SK-N-SH (cell line): ENCODE data around the gene RAB5B.

ENCODE experiments used
- CTCF ChIP-seq: fragments of 200-600 bp; sonication (generic); IDR thresholded peaks from 2 replicates; pipeline ENCODE4 v1.6.1; 2017; ENCODE audit warnings: antibody characterized with exemption, mild to moderate bottlenecking, moderate library complexity
- EZH2phosphoT487 ChIP-seq: fragments of 200-600 bp; sonication (generic); IDR thresholded peaks from 2 replicates; pipeline ENCODE4 v1.6.1; 2017; ENCODE audit warnings: low read depth, mixed run types, mild to moderate bottlenecking, antibody characterized with exemption, moderate library complexity, borderline replicate concordance
- IRF3 ChIP-seq: fragments of 150-350 bp; IDR thresholded peaks from 2 replicates; pipeline ENCODE4 v1.6.1; 2016; ENCODE audit warnings: mild to moderate bottlenecking, low read depth, low read length
- NFIC ChIP-seq: IDR thresholded peaks from 2 replicates; pipeline ENCODE4 v1.4.0; 2012; ENCODE audit warnings: borderline replicate concordance
- YY1 ChIP-seq: IDR thresholded peaks from 2 replicates; pipeline ENCODE4 v1.4.0; 2012; ENCODE audit warnings: low read depth, mild to moderate bottlenecking
- TF ChIP-seq, protein P1 (sequence below): IDR thresholded peaks from 2 replicates; pipeline ENCODE4 v1.6.1; 2012; ENCODE audit warnings: mild to moderate bottlenecking, low read depth, low read length, moderate library complexity

- no peak for TF ChIP-seq CTCF
- no peak for TF ChIP-seq EZH2phosphoT487
- no peak for TF ChIP-seq IRF3
- no peak for TF ChIP-seq NFIC
- TF ChIP-seq, protein P1, sequence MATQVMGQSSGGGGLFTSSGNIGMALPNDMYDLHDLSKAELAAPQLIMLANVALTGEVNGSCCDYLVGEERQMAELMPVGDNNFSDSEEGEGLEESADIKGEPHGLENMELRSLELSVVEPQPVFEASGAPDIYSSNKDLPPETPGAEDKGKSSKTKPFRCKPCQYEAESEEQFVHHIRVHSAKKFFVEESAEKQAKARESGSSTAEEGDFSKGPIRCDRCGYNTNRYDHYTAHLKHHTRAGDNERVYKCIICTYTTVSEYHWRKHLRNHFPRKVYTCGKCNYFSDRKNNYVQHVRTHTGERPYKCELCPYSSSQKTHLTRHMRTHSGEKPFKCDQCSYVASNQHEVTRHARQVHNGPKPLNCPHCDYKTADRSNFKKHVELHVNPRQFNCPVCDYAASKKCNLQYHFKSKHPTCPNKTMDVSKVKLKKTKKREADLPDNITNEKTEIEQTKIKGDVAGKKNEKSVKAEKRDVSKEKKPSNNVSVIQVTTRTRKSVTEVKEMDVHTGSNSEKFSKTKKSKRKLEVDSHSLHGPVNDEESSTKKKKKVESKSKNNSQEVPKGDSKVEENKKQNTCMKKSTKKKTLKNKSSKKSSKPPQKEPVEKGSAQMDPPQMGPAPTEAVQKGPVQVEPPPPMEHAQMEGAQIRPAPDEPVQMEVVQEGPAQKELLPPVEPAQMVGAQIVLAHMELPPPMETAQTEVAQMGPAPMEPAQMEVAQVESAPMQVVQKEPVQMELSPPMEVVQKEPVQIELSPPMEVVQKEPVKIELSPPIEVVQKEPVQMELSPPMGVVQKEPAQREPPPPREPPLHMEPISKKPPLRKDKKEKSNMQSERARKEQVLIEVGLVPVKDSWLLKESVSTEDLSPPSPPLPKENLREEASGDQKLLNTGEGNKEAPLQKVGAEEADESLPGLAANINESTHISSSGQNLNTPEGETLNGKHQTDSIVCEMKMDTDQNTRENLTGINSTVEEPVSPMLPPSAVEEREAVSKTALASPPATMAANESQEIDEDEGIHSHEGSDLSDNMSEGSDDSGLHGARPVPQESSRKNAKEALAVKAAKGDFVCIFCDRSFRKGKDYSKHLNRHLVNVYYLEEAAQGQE: no peak
- TF ChIP-seq YY1: no peak
Observed at GRCh38 chr12:55972456-55972855, 1.4 kb upstream of the RAB5B start.
